HEK293 (cell line): ENCODE measurements around the gene MAP3K4.
A peak's percentile ranks its signal among the peaks of the same experiment; 100 is the strongest.

ENCODE experiments used
- IKZF3 ChIP-seq: fragments of 450-650 bp; IDR thresholded peaks from 2 replicates; pipeline ENCODE4 v1.5.0; 2018; ENCODE audit warnings: missing biosample characterization, mild to moderate bottlenecking, missing genetic modification characterization, moderate library complexity
- OVOL3 ChIP-seq: fragments of 450-650 bp; formaldehyde crosslinking; IDR thresholded peaks from 2 replicates; pipeline ENCODE4 v1.5.1; 2016; ENCODE audit warnings: missing biosample characterization, missing genetic modification characterization
- PRDM10 ChIP-seq: fragments of 450-650 bp; formaldehyde crosslinking; IDR thresholded peaks from 2 replicates; pipeline ENCODE4 v1.5.1; 2016; ENCODE audit warnings: missing biosample characterization, missing genetic modification characterization
- YY2 ChIP-seq: fragments of 450-650 bp; formaldehyde crosslinking; IDR thresholded peaks from 2 replicates; pipeline ENCODE4 v1.5.1; 2016; ENCODE audit warnings: missing biosample characterization, missing genetic modification characterization
- ZBTB20 ChIP-seq: fragments of 450-650 bp; formaldehyde crosslinking; IDR thresholded peaks from 2 replicates; pipeline ENCODE4 v1.5.1; 2016; ENCODE audit warnings: missing biosample characterization, missing genetic modification characterization
- ZNF16 ChIP-seq: fragments of 450-650 bp; formaldehyde crosslinking; IDR thresholded peaks from 2 replicates; pipeline ENCODE4 v1.5.1; 2016; ENCODE audit warnings: low read depth, missing biosample characterization, missing genetic modification characterization
- ZNF211 ChIP-seq: fragments of 450-650 bp; formaldehyde crosslinking; IDR thresholded peaks from 2 replicates; pipeline ENCODE4 v1.5.1; 2016; ENCODE audit warnings: low read depth, missing biosample characterization, missing genetic modification characterization
- ZNF223 ChIP-seq: fragments of 450-650 bp; formaldehyde crosslinking; IDR thresholded peaks from 2 replicates; pipeline ENCODE4 v1.5.1; 2016; ENCODE audit warnings: missing biosample characterization, missing genetic modification characterization
- ZNF488 ChIP-seq: fragments of 450-650 bp; formaldehyde crosslinking; IDR thresholded peaks from 2 replicates; pipeline ENCODE4 v1.5.1; 2016; ENCODE audit warnings: missing biosample characterization, missing genetic modification characterization
- ZNF510 ChIP-seq: fragments of 450-650 bp; formaldehyde crosslinking; IDR thresholded peaks from 2 replicates; pipeline ENCODE4 v1.5.1; 2018; ENCODE audit warnings: mild to moderate bottlenecking, missing genetic modification characterization, missing biosample characterization; ENCODE audit not compliant: insufficient replicate concordance
- ZNF513 ChIP-seq: fragments of 450-650 bp; IDR thresholded peaks from 2 replicates; pipeline ENCODE4 v1.5.1; 2018; ENCODE audit warnings: missing biosample characterization, missing genetic modification characterization
- ZNF521 ChIP-seq: fragments of 450-650 bp; formaldehyde crosslinking; IDR thresholded peaks from 2 replicates; pipeline ENCODE4 v1.5.1; 2017; ENCODE audit warnings: missing biosample characterization, mild to moderate bottlenecking, missing genetic modification characterization
- ZNF555 ChIP-seq: fragments of 450-650 bp; formaldehyde crosslinking; conservative IDR thresholded peaks from 2 replicates; pipeline ENCODE4 v1.5.1; 2017; ENCODE audit warnings: missing biosample characterization, mild to moderate bottlenecking, missing genetic modification characterization, inconsistent platforms
- ZNF560 ChIP-seq: fragments of 450-650 bp; formaldehyde crosslinking; IDR thresholded peaks from 2 replicates; pipeline ENCODE4 v1.5.1; 2017; ENCODE audit warnings: missing biosample characterization, missing genetic modification characterization, borderline replicate concordance
- ZNF624 ChIP-seq: fragments of 450-650 bp; formaldehyde crosslinking; IDR thresholded peaks from 2 replicates; pipeline ENCODE4 v1.5.1; 2017; ENCODE audit warnings: missing biosample characterization, missing genetic modification characterization
- ZNF692 ChIP-seq: fragments of 450-650 bp; formaldehyde crosslinking; IDR thresholded peaks from 2 replicates; pipeline ENCODE4 v1.5.1; 2016; ENCODE audit warnings: missing biosample characterization, missing genetic modification characterization
- ZNF777 ChIP-seq: fragments of 450-650 bp; formaldehyde crosslinking; IDR thresholded peaks from 2 replicates; pipeline ENCODE4 v1.5.1; 2017; ENCODE audit warnings: missing biosample characterization, missing genetic modification characterization, borderline replicate concordance
- TF ChIP-seq, protein P1 (sequence below): fragments of 450-650 bp; formaldehyde crosslinking; IDR thresholded peaks from 2 replicates; pipeline ENCODE4 v1.5.1; 2016; ENCODE audit warnings: missing biosample characterization, missing genetic modification characterization
- TF ChIP-seq, protein P2 (sequence below): fragments of 450-650 bp; formaldehyde crosslinking; IDR thresholded peaks from 2 replicates; pipeline ENCODE4 v1.5.1; 2017; ENCODE audit warnings: missing biosample characterization, mild to moderate bottlenecking, missing genetic modification characterization, moderate library complexity
- TF ChIP-seq, protein P3 (sequence below): fragments of 450-650 bp; formaldehyde crosslinking; conservative IDR thresholded peaks from 2 replicates; pipeline ENCODE4 v1.5.1; 2016; ENCODE audit warnings: low read depth, missing biosample characterization, missing genetic modification characterization
- TF ChIP-seq, protein P4 (sequence below): fragments of 450-650 bp; formaldehyde crosslinking; IDR thresholded peaks from 2 replicates; pipeline ENCODE4 v1.5.1; 2016; ENCODE audit warnings: missing biosample characterization, missing genetic modification characterization

Gene MAP3K4

DNA sequence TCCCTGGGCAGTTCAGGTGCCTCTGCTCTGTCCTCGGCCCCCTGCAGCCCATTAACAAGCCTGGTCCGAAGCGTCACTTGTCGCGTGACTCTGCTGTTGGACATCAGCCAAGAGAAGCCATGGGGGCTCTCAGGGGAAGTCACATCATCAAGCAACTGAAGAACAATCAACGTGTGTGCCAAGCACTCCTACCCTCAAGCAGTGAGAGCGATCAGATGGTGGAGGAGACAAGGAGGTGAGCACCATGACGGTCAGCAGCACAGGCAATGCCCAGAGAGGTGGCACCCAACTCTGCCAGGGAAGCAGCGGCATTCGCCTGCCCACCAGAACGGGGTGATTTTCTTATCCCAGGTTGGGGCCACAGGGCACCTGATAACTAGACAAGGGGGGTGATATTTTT is 149.6 kb downstream of the MAP3K4 start (continued):
- TF ChIP-seq PRDM10 (tag by site-specific recombination) (no peak), ZBTB20 (tag by site-specific recombination) (no peak), ZNF560 (tag by site-specific recombination) (no peak), ZNF510 (tag by site-specific recombination) (no peak), ZNF211 (tag by site-specific recombination) (no peak), ZNF513 (tag by site-specific recombination) (no peak), ZNF624 (no peak), ZNF555 (no peak), IKZF3 (tag by site-specific recombination) (no peak), YY2 (tag by site-specific recombination) (no peak), OVOL3 (tag by site-specific recombination) (no peak), ZNF521 (tag by site-specific recombination) (no peak), ZNF777 (tag by site-specific recombination) (no peak), ZNF223 (tag by site-specific recombination) (no peak), ZNF692 (no peak), ZNF16 (tag by site-specific recombination) (no peak), ZNF488 (tag by site-specific recombination) (no peak)
- TF ChIP-seq, protein P1, sequence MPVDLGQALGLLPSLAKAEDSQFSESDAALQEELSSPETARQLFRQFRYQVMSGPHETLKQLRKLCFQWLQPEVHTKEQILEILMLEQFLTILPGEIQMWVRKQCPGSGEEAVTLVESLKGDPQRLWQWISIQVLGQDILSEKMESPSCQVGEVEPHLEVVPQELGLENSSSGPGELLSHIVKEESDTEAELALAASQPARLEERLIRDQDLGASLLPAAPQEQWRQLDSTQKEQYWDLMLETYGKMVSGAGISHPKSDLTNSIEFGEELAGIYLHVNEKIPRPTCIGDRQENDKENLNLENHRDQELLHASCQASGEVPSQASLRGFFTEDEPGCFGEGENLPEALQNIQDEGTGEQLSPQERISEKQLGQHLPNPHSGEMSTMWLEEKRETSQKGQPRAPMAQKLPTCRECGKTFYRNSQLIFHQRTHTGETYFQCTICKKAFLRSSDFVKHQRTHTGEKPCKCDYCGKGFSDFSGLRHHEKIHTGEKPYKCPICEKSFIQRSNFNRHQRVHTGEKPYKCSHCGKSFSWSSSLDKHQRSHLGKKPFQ (tag by site-specific recombination), result 0 out of 2 replicates have a peak, but pooled peaks have one; percentile 31
- TF ChIP-seq, protein P2, sequence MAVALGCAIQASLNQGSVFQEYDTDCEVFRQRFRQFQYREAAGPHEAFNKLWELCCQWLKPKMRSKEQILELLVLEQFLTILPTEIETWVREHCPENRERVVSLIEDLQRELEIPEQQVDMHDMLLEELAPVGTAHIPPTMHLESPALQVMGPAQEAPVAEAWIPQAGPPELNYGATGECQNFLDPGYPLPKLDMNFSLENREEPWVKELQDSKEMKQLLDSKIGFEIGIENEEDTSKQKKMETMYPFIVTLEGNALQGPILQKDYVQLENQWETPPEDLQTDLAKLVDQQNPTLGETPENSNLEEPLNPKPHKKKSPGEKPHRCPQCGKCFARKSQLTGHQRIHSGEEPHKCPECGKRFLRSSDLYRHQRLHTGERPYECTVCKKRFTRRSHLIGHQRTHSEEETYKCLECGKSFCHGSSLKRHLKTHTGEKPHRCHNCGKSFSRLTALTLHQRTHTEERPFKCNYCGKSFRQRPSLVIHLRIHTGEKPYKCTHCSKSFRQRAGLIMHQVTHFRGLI (tag by site-specific recombination), result no peak
- TF ChIP-seq, protein P3, sequence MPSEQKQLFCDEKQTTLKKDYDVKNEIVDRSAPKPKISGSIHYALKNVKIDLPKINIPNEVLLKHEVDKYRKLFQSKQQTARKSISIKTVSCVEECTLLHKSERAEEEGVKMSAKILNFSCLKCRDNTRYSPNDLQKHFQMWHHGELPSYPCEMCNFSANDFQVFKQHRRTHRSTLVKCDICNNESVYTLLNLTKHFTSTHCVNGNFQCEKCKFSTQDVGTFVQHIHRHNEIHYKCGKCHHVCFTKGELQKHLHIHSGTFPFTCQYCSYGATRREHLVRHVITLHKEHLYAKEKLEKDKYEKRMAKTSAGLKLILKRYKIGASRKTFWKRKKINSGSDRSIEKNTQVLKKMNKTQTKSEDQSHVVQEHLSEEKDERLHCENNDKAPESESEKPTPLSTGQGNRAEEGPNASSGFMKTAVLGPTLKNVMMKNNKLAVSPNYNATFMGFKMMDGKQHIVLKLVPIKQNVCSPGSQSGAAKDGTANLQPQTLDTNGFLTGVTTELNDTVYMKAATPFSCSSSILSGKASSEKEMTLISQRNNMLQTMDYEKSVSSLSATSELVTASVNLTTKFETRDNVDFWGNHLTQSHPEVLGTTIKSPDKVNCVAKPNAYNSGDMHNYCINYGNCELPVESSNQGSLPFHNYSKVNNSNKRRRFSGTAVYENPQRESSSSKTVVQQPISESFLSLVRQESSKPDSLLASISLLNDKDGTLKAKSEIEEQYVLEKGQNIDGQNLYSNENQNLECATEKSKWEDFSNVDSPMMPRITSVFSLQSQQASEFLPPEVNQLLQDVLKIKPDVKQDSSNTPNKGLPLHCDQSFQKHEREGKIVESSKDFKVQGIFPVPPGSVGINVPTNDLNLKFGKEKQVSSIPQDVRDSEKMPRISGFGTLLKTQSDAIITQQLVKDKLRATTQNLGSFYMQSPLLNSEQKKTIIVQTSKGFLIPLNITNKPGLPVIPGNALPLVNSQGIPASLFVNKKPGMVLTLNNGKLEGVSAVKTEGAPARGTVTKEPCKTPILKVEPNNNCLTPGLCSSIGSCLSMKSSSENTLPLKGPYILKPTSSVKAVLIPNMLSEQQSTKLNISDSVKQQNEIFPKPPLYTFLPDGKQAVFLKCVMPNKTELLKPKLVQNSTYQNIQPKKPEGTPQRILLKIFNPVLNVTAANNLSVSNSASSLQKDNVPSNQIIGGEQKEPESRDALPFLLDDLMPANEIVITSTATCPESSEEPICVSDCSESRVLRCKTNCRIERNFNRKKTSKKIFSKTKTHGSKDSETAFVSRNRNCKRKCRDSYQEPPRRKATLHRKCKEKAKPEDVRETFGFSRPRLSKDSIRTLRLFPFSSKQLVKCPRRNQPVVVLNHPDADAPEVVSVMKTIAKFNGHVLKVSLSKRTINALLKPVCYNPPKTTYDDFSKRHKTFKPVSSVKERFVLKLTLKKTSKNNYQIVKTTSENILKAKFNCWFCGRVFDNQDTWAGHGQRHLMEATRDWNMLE (tag by site-specific recombination), result no peak
- TF ChIP-seq, protein P4, sequence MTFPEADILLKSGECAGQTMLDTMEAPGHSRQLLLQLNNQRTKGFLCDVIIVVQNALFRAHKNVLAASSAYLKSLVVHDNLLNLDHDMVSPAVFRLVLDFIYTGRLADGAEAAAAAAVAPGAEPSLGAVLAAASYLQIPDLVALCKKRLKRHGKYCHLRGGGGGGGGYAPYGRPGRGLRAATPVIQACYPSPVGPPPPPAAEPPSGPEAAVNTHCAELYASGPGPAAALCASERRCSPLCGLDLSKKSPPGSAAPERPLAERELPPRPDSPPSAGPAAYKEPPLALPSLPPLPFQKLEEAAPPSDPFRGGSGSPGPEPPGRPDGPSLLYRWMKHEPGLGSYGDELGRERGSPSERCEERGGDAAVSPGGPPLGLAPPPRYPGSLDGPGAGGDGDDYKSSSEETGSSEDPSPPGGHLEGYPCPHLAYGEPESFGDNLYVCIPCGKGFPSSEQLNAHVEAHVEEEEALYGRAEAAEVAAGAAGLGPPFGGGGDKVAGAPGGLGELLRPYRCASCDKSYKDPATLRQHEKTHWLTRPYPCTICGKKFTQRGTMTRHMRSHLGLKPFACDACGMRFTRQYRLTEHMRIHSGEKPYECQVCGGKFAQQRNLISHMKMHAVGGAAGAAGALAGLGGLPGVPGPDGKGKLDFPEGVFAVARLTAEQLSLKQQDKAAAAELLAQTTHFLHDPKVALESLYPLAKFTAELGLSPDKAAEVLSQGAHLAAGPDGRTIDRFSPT (tag by site-specific recombination), result peak; percentile 74; the same call in 1 of the 2 replicates
